Measurements from ENCODE around the gene SPATA20.

DNA sequence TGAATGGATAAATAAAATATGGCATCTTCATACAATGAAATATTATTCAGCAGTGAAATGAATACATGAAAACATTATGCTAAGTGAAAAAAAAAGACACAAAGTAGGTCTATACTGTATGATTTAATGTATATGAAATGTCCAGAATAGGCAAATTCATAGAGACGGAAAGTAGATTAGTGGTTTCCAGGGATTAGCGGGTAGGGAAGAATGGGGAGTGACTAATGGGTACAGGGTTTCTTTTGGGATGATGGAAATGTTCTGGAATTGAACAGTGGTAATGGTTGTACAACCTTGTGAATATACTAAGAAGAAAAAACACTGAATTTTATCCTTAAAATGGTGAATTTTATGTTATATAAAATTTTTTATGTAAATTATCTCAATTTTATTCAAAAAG, 47.3 kb upstream of the SPATA20 start:
- TF ChIP-seq POLR2A (IDR thresholded peaks at IDR 0.05), result no peak
- TF ChIP-seq, protein P1, sequence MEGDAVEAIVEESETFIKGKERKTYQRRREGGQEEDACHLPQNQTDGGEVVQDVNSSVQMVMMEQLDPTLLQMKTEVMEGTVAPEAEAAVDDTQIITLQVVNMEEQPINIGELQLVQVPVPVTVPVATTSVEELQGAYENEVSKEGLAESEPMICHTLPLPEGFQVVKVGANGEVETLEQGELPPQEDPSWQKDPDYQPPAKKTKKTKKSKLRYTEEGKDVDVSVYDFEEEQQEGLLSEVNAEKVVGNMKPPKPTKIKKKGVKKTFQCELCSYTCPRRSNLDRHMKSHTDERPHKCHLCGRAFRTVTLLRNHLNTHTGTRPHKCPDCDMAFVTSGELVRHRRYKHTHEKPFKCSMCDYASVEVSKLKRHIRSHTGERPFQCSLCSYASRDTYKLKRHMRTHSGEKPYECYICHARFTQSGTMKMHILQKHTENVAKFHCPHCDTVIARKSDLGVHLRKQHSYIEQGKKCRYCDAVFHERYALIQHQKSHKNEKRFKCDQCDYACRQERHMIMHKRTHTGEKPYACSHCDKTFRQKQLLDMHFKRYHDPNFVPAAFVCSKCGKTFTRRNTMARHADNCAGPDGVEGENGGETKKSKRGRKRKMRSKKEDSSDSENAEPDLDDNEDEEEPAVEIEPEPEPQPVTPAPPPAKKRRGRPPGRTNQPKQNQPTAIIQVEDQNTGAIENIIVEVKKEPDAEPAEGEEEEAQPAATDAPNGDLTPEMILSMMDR (IDR thresholded peaks at IDR 0.05), result no peak
